Stimulated activated CD8-positive, alpha-beta memory T cell treated with anti-CD3 and anti-CD28 coated beads, Interleukin-15, amount 100 ng/mL, for 24 hours (primary cell): ENCODE results near the gene KIAA0753.

Experiments used
- DNase-seq: peaks from one replicate; pipeline ENCODE4 v3.0.0-alpha.2; 2020; ENCODE audit warnings: low read depth

Gene KIAA0753

GRCh38 chr17:6547336-6547735 is 93.2 kb downstream of the KIAA0753 start:
- no peak for DNase-seq

- no peak for DNase-seq
These were observed 94.3 kb downstream of the KIAA0753 start for GRCh38 chr17:6546069-6546718.

GRCh38 chr17:6545291-6545690 is 95.2 kb downstream of the KIAA0753 start:
- DNase-seq: no peak

- DNase-seq: no peak
These were observed 96.5 kb downstream of the KIAA0753 start for GRCh38 chr17:6544011-6544370.

- no peak for DNase-seq
These were observed 97.2 kb downstream of the KIAA0753 start for GRCh38 chr17:6543079-6544010.

- no peak for DNase-seq
These were observed 97.9 kb downstream of the KIAA0753 start for GRCh38 chr17:6542577-6542976.

GRCh38 chr17:6541886-6542285 is 98.6 kb downstream of the KIAA0753 start:
- no peak for DNase-seq

GRCh38 chr17:6539871-6540270 is 100.6 kb downstream of the KIAA0753 start:
- no peak for DNase-seq

- DNase-seq: no peak
These were observed 103.9 kb downstream of the KIAA0753 start for GRCh38 chr17:6536566-6537065.

- DNase-seq: no peak
These were observed 104.5 kb downstream of the KIAA0753 start for GRCh38 chr17:6536053-6536452.

- DNase-seq: no peak
These were observed 105.5 kb downstream of the KIAA0753 start for GRCh38 chr17:6534846-6535514.

- DNase-seq: no peak
These were observed 108.0 kb downstream of the KIAA0753 start for GRCh38 chr17:6532441-6532885.

- no peak for DNase-seq
These were observed 108.9 kb downstream of the KIAA0753 start for GRCh38 chr17:6531575-6531974.

GRCh38 chr17:6530324-6530920 is 110.1 kb downstream of the KIAA0753 start:
- no peak for DNase-seq

GRCh38 chr17:6528557-6528956 is 112.0 kb downstream of the KIAA0753 start:
- no peak for DNase-seq
